ENCODE results near the gene TUBA8.
"Not testable (repeated sequence)": the region's sequence is repeated elsewhere in the genome, so short reads cannot be mapped to it uniquely, and the experiment has no call there.

TUBA8 gene

GRCh38 chr22:18103527-18104269 lies 6.9 kb upstream of the TUBA8 start:
- in situ Hi-C loops (cut with MboI; ENCODE audit: low sequenced_read_pairs) = no loop called here

- in situ Hi-C loops (cut with MboI; ENCODE audit: low sequenced_read_pairs) = no loop called here
These were observed 6.0 kb upstream of the TUBA8 start for GRCh38 chr22:18104566-18104965.

GRCh38 chr22:18105981-18106380 lies 4.6 kb upstream of the TUBA8 start:
- in situ Hi-C loops (cut with MboI; ENCODE audit: low sequenced_read_pairs) = not testable (repeated sequence)

- in situ Hi-C loops (cut with MboI; ENCODE audit: low sequenced_read_pairs) = not testable (repeated sequence)
These were observed 3.9 kb upstream of the TUBA8 start for GRCh38 chr22:18106550-18107341.

- in situ Hi-C loops (cut with MboI; ENCODE audit: low sequenced_read_pairs) = no loop called here
These were observed 2.4 kb upstream of the TUBA8 start for GRCh38 chr22:18108187-18108586.

GRCh38 chr22:18109410-18110193 lies 1.0 kb upstream of the TUBA8 start:
- in situ Hi-C loops (cut with MboI; ENCODE audit: low sequenced_read_pairs) = no loop called here

- in situ Hi-C loops (cut with MboI; ENCODE audit: low sequenced_read_pairs) = no loop called here
These were observed 547 bp downstream of the TUBA8 start for GRCh38 chr22:18110954-18111758.

GRCh38 chr22:18111759-18112330 lies 1.2 kb downstream of the TUBA8 start:
- in situ Hi-C loops (cut with MboI; ENCODE audit: low sequenced_read_pairs) = no loop called here

GRCh38 chr22:18112440-18112839 lies 1.8 kb downstream of the TUBA8 start:
- in situ Hi-C loops (cut with MboI; ENCODE audit: low sequenced_read_pairs) = no loop called here

GRCh38 chr22:18113680-18114394 lies 3.2 kb downstream of the TUBA8 start:
- in situ Hi-C loops (cut with MboI; ENCODE audit: low sequenced_read_pairs) = no loop called here

GRCh38 chr22:18114495-18114894 lies 3.9 kb downstream of the TUBA8 start:
- in situ Hi-C loops (cut with MboI; ENCODE audit: low sequenced_read_pairs) = no loop called here

GRCh38 chr22:18114976-18115652 lies 4.5 kb downstream of the TUBA8 start:
- in situ Hi-C loops (cut with MboI; ENCODE audit: low sequenced_read_pairs) = no loop called here

GRCh38 chr22:18115906-18116371 lies 5.3 kb downstream of the TUBA8 start:
- in situ Hi-C loops (cut with MboI; ENCODE audit: low sequenced_read_pairs) = no loop called here

GRCh38 chr22:18116634-18117033 lies 6.0 kb downstream of the TUBA8 start:
- in situ Hi-C loops (cut with MboI; ENCODE audit: low sequenced_read_pairs) = no loop called here

- in situ Hi-C loops (cut with MboI; ENCODE audit: low sequenced_read_pairs) = no loop called here
These were observed 7.8 kb downstream of the TUBA8 start for GRCh38 chr22:18118345-18118915.

- in situ Hi-C loops (cut with MboI; ENCODE audit: low sequenced_read_pairs) = no loop called here
These were observed 9.0 kb downstream of the TUBA8 start for GRCh38 chr22:18119409-18120110.

GRCh38 chr22:18120857-18121256 lies 10.2 kb downstream of the TUBA8 start:
- in situ Hi-C loops (cut with MboI; ENCODE audit: low sequenced_read_pairs) = no loop called here

GRCh38 chr22:18121506-18121905 lies 10.9 kb downstream of the TUBA8 start:
- in situ Hi-C loops (cut with MboI; ENCODE audit: low sequenced_read_pairs) = no loop called here

Data from HL-60/S4 treated with retinoic acid at 250 ng/mL for 4 days and 3 days (cell line).